Colonic mucosa (tissue), 4 donors: ENCODE measurements around the gene PTCH2. TPM values are rescaled to one million over a fixed set of nuclear protein-coding genes. Genes with fewer than 3 reads are reported as not detected.

Experiments used
- DNase-seq: peaks from one replicate; pipeline ENCODE4 v3.0.0-alpha.2; 2020
- H3K27ac ChIP-seq: fragments of 200-600 bp; one replicate; pipeline ENCODE4 v1.8.0; 2021
- H3K27me3 ChIP-seq: fragments of 200-600 bp; one replicate; pipeline ENCODE4 v1.8.0; 2021
- H3K36me3 ChIP-seq: fragments of 200-600 bp; one replicate; pipeline ENCODE4 v1.8.0; 2021
- H3K4me1 ChIP-seq: fragments of 200-600 bp; one replicate; pipeline ENCODE4 v1.8.0; 2021; ENCODE audit warnings: mild to moderate bottlenecking
- H3K4me3 ChIP-seq: fragments of 200-600 bp; one replicate; pipeline ENCODE4 v1.8.0; 2021
- H3K9ac ChIP-seq, 2 donors: one replicate each; pipeline ENCODE4 v1.7.0; 2013; ENCODE audit warnings: control low read depth in 2 of 2, low read depth in 2 of 2, low read length in 2 of 2
- H3K9me3 ChIP-seq: fragments of 200-600 bp; one replicate; pipeline ENCODE4 v1.8.0; 2021
- intact Hi-C: fragments of 100-400 bp; cut with DNase I; formaldehyde crosslinking; loops from one replicate; pipeline ENCODE4 v1.14.1; 2022
- total RNA-seq, 2 donors: library from RNA; stranded (reverse); fragmentation: NEBNext Ultra II Directional in 1 of 2; extraction: Animal tissue kit (Norgen Biotek cat#: 25700) in 1 of 2; gene quantifications; one replicate each; pipeline ENCODE4 v1.2.1, GENCODE V29; 2021
- TF ChIP-seq, protein P1 (sequence below): fragments of 200-600 bp; IDR thresholded peaks from one replicate; pipeline ENCODE4 v1.8.0; 2022; ENCODE audit warnings: antibody characterized with exemption, mild to moderate bottlenecking
- donor health status: healthy.
- donor health status: DM: no; HTN: no; CAD: no.
- donor health status: DM: no; HTN: no; CAD: no.

Gene PTCH2
- total RNA-seq, 2 donors from 2014 or later = 0.48 to 0.52 TPM

DNA sequence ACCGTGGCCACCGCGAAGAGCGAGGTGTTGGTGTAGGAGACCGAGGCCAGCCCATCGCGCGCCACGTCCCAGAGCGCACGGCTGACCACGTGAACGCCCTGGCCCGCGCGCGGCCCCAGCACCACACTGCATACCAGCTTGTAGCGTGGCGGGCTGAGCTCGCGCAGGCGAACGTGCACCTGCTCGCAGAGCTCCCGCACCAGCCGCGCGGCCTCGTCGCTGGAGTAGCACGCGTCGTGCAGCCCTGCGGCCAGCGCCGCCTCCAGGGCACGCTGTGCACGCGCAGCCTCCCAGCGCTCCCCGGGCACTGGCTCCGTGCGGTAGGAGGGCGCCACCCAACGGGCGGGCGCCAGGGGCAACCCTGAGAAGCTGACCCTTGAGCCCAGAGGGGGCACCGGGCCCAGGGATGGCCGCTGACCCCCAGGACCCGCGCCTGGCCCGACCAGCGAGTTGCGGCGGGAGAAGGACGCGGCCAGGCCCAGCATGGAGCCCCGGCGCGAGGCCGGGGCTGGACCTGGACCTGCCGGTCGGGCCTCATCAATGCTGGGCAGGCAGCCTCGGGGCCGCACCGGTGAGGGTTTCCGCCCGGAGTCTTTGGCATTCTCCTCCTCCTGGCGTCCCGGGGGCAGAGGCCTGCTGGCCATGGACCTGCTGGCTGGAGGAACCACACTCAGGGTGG is 36.9 kb downstream of the PTCH2 start:
- TF ChIP-seq, protein P1, sequence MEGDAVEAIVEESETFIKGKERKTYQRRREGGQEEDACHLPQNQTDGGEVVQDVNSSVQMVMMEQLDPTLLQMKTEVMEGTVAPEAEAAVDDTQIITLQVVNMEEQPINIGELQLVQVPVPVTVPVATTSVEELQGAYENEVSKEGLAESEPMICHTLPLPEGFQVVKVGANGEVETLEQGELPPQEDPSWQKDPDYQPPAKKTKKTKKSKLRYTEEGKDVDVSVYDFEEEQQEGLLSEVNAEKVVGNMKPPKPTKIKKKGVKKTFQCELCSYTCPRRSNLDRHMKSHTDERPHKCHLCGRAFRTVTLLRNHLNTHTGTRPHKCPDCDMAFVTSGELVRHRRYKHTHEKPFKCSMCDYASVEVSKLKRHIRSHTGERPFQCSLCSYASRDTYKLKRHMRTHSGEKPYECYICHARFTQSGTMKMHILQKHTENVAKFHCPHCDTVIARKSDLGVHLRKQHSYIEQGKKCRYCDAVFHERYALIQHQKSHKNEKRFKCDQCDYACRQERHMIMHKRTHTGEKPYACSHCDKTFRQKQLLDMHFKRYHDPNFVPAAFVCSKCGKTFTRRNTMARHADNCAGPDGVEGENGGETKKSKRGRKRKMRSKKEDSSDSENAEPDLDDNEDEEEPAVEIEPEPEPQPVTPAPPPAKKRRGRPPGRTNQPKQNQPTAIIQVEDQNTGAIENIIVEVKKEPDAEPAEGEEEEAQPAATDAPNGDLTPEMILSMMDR = no peak
- no peak for DNase-seq
- Histone ChIP-seq H3K4me3 (no peak overlapping the region), H3K9ac (peak overlapping the region; percentile 46 to 84), H3K9me3 (no peaks in the 10 kb centered on the region), H3K36me3 (peaks cover 13% of the 10 kb centered on the region), H3K27me3 (no peaks in the 10 kb centered on the region), H3K27ac (peak overlapping the region; percentile 94), H3K4me1 (peaks cover 36% of the 10 kb centered on the region)
- intact Hi-C loops = no loop called here

DNA sequence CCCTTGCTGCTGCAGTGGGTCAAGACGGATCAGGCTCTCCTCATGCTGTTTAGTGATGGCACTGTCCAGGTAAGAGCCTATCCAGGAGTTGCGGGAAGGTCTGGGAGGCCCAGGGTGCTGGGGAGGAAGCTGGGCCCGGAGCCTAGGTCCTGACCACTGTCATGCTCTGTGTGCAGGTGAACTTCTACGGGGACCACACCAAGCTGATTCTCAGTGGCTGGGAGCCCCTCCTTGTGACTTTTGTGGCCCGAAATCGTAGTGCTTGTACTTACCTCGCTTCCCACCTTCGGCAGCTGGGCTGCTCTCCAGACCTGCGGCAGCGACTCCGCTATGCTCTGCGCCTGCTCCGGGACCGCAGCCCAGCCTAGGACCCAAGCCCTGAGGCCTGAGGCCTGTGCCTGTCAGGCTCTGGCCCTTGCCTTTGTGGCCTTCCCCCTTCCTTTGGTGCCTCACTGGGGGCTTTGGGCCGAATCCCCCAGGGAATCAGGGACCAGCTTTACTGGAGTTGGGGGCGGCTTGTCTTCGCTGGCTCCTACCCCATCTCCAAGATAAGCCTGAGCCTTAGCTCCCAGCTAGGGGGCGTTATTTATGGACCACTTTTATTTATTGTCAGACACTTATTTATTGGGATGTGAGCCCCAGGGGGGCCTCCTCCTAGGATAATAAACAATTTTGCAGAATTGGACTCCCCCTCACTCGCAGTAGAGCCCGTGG is 37.6 kb downstream of the PTCH2 start:
- TF ChIP-seq, protein P1 = no peak
- Histone ChIP-seq H3K27me3 (no peaks in the 10 kb centered on the region), H3K9ac (no peak overlapping the region), H3K27ac (no peak overlapping the region), H3K9me3 (no peaks in the 10 kb centered on the region), H3K4me3 (no peak overlapping the region), H3K4me1 (peaks cover 36% of the 10 kb centered on the region), H3K36me3 (peaks cover 13% of the 10 kb centered on the region)
- no peak for DNase-seq
- intact Hi-C loops = no loop called here

DNA sequence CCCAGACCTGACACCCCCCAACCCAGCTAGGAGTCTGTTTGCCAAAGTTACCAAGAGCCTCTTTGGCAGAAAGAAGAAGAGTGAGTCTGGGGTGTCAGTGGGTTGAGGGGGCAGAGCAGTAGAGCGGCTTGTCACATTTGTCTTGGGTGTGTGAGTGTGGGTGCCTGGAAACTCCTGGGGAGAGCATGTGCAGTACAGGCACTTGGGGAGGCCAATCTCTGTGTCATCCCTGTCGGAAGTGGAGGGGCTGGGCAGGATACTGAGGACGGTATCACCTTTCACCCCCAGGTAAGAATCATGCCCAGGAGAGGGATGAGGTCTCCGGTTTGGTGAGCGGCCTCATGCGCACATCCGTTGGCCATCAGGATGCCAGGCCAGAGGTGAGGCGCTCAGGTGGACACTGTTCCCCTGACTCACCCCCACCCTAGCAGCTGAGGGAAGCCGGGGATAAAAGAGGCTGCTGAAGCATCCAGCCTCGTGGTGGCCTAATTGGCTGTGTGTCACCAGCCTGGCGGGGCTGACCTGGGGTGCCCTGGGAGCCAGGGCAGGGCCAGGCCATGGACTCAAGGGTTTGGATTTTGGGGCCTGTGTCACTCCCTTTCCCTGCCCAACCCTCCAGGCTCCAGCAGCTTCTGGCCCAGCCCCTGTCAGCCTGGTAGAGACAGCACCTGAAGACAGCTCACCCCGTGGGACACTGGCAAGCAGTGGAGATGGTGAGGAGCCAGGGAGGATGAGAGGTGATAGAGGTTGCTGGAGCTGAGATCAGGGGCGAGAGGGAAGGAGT is 39.5 kb downstream of the PTCH2 start:
- H3K27ac ChIP-seq = no peak overlapping the region
- intact Hi-C loops = no loop called here
- H3K36me3 ChIP-seq = peaks cover 13% of the 10 kb centered on the region
- no peak overlapping the region for H3K4me3 ChIP-seq
- no peak for DNase-seq
- TF ChIP-seq, protein P1 = no peak
- H3K4me1 ChIP-seq = peaks cover 26% of the 10 kb centered on the region
- peak overlapping the region in 1 of 2 donors; percentile 38 for H3K9ac ChIP-seq
- H3K9me3 ChIP-seq = no peaks in the 10 kb centered on the region
- no peaks in the 10 kb centered on the region for H3K27me3 ChIP-seq

DNA sequence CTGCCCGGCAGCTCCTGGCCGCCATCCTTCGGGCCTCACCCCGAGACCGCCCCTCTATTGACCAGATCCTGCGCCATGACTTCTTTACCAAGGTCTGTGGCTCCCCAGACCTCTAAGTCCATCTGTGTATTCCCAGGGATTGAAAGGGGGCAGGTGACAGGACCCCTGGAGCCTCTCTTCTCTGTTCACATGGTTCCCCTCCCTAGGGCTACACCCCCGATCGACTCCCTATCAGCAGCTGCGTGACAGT is 40.1 kb downstream of the PTCH2 start:
- intact Hi-C loops = no loop called here
- Histone ChIP-seq H3K36me3 (peaks cover 13% of the 10 kb centered on the region), H3K27ac (no peak overlapping the region), H3K27me3 (no peaks in the 10 kb centered on the region), H3K9ac (peak overlapping the region in 1 of 2 donors; percentile 38), H3K4me1 (peaks cover 21% of the 10 kb centered on the region), H3K4me3 (no peak overlapping the region), H3K9me3 (no peaks in the 10 kb centered on the region)
- TF ChIP-seq, protein P1 = no peak
- DNase-seq = no peak

DNA sequence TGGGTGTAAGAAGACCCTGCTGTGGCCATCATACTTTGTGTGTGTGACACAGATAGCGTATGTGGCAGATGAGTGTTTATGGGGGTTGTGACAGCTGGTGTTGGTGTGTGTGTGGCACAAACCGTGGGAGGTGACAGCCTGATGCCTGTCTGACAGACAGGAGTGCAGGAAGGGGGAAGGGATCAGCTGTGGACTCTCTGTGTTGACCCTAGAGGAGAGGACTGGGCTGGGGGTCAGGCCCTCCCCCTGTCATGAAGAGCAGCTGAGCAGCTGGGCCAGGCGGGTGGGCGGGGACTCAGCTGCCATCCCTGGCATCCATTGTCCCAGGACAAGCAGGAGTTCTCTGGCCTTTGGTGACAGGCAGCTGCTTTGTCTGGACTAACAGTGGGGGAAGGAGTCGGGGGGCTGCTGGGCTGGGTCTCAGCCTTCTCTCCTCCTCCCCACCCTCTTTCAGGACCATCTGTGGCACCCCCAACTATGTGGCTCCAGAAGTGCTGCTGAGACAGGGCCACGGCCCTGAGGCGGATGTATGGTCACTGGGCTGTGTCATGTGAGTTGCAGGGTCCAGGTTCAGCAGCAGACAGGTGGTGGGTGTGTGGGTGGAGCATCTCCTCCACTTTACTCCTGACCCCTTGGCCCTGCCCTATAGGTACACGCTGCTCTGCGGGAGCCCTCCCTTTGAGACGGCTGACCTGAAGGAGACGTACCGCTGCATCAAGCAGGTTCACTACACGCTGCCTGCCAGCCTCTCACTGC is 40.6 kb downstream of the PTCH2 start:
- DNase-seq = no peak
- Histone ChIP-seq H3K27ac (no peak overlapping the region), H3K27me3 (no peaks in the 10 kb centered on the region), H3K4me3 (no peak overlapping the region), H3K9me3 (no peaks in the 10 kb centered on the region), H3K9ac (peak overlapping the region; percentile 16 to 38), H3K36me3 (peaks cover 13% of the 10 kb centered on the region), H3K4me1 (peaks cover 16% of the 10 kb centered on the region)
- TF ChIP-seq, protein P1 = no peak
- intact Hi-C loops = no loop called here
